IPS-NIHi7 (cell line): ENCODE results near the gene GALNT8.
"Not testable (repeated sequence)": the region's sequence is repeated elsewhere in the genome, so short reads cannot be mapped to it uniquely, and the experiment has no call there.

Source experiments
- DNase-seq: peaks from one replicate; pipeline ENCODE4 v3.0.0; 2012; ENCODE audit warnings: mixed read lengths; ENCODE audit errors: extremely low spot score

Gene GALNT8

DNA sequence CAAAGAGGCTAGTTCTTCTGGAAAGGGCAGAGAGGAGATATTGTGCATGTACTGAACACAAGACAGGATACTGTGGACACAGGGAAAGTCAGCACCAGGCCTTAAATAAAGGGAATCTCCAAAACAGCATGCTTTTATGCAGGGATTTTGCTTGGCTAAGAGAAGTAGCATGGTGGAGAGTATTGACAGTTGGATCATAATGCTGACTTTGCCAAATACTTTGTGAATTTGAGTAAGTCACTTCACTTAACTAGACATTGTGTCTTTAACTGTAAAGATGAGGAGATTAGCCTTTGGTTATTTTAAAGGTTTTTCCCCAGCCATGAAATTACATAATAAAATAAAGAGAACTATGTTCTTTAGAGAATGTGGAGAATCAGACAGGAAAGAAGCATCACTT, 24.5 kb downstream of the GALNT8 start:
- DNase-seq: no peak

DNA sequence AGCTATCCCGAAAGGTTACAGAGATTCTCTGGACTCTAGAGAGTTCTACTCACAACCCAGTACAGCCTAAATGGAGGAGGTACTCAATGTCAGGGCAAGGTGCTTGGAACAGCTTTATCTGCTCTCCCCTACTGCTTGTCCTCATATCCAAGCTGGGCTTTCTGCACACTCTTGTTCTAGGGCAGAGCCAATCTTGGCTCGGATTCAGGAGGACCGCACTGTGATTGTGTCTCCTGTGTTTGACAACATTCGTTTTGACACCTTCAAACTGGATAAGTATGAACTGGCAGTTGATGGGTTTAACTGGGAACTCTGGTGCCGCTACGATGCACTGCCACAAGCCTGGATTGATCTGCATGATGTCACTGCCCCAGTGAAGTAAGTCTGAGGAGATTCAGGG, 25.0 kb downstream of the GALNT8 start:
- DNase-seq: no peak

DNA sequence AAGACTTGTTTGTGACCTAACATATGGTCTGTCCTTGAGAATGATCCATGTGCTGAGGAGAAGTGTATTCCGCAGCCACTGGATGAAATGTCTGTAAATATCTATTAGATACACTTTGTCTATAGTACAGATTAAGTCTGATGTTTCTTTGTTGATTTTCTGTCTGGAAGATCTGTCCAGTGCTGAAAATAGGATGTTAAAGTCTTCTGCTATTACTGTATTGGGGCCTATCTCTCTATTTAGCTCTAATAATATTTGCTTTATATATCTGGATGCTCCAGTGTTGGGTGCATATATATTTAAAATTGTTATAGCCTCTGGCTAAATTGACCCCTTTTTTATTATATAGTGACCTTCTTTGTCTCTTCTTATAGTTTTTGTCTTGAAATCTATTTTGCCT, 31.5 kb downstream of the GALNT8 start:
- DNase-seq: not testable (repeated sequence)

DNA sequence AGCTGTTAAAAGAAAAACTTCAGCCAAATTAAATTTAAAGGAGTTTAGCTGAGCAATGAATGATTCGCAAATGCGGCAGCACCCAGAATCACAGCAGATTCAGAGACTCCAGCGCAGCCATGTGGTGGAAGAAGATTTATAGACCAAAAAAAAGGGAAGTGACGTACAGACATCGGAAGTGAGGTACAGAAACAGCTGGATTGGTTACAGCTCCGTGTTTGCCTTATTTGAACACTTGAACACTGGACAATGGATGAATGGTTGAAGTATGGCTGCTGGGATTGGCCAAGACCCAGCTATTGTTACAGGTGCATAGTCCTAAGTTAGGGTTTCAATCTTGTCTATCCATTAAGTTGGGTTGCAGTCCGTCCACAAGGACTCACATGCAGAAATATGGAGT, 42.6 kb downstream of the GALNT8 start:
- DNase-seq: no peak

DNA sequence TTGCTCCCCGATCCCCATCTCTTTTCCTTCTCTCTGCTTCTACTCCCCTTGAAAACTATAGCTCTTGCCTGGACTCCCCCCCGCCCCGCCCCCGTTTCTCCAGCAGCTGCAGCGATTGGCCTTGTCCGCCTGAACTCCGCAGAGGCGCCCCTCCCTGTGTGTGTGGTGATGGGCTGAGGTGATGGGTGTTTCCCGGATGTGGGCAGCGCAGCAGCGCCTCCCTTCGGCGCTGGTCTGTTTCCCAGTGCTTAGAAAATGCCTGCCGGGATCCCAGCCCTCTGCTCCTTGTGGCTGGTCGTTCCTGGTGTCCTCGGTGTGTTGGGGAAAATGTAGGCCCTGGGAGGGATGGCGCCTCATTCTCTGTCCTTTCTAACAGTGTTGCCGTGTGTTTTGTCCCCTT, 43.3 kb downstream of the GALNT8 start:
- DNase-seq: peak; percentile 99

DNA sequence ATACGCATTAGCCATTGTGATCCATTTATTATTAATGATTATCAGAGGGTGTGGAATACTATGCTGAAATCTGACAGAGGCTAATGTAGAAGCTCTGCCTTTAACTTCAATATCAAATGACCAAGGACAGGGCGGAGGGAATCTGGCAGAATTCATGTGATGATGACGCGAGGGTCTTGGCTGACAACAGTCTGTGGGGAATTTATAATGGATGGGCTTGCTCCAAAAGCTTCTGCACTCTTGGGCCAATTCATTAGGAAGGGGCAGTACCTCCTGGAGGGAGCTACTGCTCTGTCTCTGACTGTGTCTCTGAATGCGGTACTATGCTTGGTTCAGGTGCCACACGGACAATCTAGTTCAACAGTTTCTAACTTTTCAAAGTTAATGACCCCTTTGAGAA, 46.2 kb downstream of the GALNT8 start:
- no peak for DNase-seq

DNA sequence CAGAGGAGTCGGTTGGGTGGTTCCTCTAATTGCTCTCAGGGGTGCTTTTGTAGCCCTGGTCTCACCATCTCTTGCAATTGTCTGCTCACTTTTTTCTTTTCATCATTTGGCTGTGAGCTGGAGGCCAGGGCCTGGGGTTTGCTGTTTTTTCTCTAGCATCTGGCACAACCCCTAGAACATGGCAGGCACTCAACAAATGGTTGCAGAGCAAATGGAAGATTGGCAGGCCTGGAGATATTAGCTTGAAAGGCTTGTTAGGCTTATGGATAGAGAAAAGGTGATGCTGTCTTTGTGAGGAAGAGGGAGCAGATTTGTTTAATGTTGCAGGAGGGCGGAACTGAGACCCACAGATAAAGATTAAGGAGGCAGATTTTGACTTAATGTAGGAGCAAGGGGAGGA, 47.0 kb downstream of the GALNT8 start:
- DNase-seq: no peak

DNA sequence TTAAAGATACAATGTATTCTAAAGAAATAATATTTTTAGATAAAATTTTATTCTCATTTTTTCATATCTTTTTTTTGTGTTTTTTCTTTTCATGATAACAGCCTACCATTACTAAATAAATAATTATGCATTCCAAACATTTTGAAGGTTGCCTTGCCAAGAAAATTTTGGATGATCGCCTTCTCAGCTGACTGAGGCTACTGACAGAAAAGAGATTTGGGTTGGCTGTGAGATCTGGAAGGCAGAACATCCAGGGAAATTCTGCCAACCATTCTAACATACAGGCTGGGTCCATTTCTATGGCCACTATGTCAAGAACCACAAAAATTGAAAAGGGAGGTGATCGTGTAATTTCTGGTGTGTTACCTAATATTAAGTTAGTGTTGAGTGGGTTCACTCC, 48.1 kb downstream of the GALNT8 start:
- DNase-seq: no peak

DNA sequence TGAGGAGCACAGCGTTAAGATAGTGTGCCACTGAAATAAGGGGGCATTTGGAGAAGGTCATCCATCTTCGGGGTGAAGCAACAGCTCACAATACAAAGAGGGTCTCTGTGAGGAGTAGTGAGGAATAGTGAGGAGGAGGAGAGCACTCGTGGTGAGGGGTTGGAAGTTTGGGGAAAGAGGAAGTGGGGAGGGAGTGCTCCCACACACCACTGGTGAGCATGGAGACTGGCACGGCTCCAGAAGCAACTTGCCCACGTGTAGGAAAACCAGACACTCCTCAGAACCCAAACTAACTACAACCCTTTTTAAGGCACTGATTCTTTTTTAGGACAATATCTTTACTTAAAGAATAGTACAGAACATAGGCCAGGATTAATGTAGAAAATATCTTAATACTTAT, 48.9 kb downstream of the GALNT8 start:
- no peak for DNase-seq

DNA sequence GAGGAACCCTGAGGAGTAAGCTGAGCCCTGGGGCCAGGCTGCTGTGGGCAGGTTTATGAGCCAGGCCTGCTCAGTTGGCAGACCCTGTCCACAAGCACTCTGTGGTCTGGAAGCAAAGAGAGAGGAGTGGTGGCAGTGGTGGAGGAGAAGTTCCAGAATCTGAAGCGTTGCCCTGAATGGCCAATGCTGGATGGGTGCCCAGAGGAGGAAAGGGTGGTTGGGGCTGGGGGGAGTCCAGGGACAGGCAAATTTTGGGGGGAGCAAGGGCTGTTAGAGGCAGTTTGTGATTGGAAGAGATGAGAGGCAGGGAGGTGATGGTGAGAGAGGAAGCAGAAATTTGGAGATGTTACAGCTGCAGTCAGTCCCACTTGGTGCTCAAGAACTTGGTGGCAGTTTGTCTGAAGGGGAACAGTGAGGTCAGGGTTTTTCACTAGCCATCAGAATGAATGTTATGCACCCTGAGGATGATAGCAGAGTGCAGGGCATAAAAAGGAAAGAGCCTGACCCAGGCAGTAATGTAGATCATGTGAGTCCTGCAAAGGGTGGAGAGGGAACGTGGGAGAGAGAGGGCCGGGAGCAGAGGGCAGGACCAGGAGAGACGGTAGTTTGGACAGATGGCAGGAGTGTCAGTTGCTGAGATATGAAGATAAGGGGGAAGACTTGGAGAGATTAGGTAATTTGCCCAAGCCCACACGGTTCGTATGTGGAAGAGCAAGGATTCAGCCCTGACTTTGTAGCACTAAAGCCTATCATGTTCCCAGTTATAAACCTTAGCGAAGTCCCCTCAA, 51.2 kb downstream of the GALNT8 start:
- no peak for DNase-seq

DNA sequence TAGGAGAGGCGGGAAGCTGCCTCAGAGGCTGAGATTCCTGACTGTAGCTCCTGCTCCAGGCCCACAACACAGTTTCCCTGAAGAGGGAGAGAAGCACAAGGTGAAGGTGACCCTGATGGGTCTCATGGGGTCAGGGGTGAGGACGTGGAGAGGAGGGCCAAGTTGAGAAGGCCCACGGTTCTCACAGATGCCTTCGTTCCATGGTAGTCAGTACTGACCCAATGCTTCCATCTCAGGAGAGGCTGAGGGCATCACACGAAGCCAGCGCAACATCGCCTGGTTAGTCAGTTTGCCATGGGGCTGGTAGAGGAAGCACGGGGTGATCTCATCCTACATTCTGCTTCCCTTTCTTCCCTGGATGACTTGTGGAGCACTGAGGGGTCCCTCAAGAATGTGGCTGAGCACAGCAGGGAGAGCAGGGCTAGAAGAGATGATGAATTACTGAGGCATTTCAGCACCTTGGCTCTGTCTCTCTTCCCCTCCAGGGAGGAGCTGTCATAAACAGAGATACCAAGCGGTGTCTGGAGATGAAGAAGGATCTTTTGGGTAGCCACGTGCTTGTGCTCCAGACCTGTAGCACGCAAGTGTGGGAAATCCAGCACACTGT, 51.9 kb downstream of the GALNT8 start:
- DNase-seq: peak; percentile 24

DNA sequence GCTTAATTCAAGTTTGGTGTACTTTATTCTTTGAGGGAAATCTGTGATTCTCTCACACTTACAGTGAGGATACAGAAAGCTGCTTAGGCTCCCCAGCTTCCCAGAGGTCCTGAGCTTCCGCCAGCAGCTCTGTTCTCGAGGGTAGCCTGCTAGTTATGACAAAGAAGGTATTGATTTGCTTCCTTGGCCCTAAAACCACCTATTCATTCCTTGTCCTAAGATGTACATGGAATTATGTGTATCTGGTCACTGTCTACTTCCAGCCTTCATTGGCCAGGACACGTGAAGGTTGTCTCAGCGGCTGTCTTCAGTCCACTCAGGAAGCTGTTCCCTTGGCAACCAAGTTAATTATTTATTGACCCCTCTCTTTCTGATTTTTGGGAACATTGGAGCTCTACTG, 55.7 kb downstream of the GALNT8 start:
- no peak for DNase-seq

DNA sequence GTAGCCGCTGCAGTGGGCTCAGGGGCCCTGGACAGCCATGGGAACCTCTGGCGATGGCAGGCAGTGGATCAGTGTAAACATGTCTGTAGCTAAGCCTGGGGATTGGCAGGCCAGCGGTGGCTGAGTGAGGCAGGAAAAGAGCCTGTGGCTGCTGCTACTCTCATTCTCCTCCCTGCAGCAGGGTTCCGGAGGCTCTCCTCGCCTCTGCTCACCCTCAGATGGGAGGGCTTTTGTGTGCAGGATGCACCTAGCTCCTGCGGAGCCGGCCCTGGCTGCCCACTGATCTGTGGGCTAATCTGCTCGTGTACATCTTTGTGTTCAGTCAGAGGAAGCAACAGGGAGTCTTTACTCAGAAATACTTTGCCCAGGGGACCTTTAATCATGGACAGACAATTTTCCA, 59.5 kb downstream of the GALNT8 start:
- no peak for DNase-seq

DNA sequence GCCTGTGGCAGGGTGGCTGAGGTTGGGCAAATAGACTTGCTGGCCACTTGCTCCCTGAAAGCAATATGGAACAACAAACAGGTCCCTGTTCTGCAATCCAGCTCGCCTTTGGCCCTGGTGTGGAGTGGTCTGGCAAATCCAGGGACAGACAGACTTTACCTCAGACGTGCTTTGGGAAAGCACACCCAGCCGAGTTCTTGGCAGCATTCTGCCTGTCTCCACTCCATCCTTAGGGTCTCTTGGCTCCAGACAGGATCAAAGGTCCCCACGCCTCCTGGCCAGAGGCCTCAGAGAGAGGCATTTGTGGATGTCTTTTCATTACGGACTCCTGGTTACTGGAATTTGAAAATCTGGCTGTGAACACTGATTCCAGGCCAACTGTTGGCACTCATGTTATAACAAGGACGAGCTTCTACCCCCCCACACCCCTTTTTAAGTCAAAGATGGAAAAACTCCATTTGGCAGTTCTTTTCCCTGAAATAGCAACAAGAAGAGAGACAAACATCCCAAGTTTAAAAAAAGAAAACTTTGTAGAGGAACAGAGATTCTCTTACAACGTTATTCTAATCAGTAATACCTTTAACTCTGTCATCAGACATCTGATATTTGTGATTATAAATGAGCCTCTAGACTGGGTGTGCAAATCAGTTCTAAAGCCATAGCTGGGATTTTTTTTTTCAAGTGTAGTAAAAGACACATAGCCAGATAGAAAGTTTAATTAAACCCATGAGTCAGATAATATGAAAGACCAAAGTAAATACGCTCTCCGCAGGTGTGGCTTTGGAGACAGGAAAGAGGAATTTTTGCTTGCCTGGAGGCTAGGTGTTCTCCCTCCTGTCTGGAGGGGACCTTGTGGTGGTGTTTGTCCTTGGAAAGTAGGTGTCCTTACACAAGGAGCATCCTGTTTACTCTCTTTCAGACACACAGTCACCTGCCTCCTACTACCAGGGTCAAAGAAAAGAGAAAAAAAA, 60.7 kb downstream of the GALNT8 start:
- no peak for DNase-seq

DNA sequence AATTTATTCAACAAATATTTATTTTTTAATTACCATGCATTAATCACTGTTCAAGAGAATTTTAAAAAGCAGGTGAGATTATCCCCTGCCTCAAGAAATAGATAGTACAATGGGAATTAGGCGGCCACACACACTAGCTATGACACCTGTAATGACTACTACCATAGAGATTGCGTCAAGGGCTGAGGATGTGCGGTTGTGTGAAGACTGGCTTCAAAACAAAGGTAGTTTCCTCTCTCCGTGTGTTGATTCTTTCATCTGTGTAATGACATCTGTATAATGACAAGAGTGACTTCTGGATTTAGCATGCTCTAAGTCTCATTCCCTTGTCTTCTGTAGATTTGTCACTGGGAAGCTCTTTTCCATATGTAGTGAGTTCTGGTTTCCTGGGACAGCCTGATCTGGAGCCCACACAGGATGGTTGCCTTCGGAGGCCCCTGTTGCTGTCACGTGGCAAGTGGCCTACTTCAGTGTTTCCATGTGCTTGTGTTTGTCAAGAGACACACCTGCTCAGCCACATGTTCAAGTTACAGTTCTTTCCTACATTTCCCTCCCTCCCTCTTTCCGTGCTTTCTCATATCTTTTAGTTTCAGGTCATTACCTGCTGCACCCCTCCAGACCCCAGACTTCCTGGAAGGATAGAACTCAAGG, 64.3 kb downstream of the GALNT8 start:
- no peak for DNase-seq

DNA sequence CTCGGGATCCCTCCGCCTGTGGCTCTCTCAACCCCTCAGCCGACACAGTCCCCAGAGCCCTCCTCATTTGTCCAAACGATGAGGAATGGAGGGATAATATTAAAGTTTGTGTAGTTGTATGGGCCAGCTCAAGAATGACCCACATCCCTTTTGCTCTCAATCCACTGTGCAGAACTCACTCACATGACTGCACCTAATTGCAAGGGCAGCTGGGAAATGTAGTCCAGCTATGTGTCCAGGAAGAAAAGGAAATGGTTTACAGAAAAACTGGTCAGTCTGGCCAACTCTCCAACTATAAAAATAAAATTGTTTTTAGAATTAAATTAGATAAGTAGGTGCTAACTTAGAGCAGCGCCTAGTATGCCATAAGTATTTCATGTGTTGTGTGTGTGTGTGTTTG, 66.6 kb downstream of the GALNT8 start:
- no peak for DNase-seq

DNA sequence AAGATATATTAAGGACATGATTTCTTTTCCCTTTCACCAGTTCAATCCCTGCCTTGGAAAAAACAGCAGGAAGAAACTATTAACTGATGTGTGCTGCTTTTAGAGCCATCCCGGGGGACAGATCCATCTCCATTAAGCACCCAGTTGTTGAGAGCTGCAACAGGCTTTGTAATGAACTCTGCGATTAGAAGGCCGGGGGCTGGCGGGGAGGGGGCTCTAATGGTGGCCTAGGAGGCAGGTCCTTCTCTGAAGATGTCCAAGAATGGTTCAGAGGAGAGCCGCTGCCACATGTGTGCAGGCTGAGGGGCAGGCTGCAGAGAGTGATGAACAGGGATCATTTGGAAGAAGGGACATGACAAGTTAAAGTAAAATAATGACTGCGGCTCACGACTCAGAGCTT, 67.8 kb downstream of the GALNT8 start:
- DNase-seq: no peak

DNA sequence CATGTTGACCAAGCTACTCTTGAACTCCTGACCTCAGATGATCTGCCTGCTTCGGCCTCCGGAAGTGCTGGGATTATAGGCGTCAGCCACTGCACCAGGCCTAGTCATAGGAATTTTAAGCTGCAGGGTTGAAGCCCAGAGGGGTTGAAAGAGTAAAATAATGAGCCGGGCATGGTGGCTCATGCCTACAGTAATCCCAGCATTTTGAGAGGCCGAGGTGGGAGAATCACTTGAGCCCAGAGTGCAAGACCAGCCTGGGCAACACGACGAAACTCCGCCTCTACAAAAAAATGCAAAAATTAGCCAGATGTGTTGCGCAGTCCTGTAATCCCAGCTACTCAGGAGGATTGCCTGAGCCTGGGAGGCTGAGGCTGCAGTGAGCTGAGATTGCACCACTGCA, 69.6 kb downstream of the GALNT8 start:
- DNase-seq: no peak

DNA sequence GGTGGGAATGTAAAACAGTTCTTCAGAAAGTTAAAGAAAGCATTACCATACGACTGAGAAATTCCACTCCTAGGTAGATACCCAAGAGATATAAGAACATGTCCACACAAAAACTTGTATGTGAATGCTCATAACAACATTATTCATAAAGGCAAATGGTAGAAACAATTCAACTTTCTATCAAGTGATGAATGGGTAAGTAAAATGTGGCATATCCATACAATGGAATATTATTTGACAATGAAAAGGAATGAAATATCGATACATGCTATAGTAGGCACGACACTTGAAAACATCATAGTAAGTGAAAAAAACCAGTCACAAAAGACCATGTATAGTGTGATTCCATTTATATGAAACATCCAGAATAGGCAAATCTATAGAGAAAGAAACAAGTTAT, 71.3 kb downstream of the GALNT8 start:
- DNase-seq: no peak

DNA sequence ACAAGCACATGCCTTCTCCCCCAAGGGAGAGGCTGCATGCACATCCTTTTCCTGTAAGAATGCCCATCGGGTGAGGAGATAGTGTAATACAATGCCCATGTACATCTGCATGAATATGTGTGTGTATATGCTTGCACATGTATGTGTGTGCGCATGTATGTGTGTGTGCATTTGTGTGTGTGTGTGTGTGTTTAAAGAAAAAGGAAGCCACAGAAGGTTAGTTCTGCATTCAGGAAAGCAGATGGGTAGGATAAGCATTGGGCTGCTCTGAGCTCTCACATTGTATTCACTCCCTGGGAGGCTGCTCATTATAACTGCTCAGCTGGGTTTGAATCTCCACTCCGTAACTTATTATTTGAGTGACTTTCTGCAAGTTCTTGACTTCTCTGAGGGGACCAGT, 74.3 kb downstream of the GALNT8 start:
- no peak for DNase-seq

DNA sequence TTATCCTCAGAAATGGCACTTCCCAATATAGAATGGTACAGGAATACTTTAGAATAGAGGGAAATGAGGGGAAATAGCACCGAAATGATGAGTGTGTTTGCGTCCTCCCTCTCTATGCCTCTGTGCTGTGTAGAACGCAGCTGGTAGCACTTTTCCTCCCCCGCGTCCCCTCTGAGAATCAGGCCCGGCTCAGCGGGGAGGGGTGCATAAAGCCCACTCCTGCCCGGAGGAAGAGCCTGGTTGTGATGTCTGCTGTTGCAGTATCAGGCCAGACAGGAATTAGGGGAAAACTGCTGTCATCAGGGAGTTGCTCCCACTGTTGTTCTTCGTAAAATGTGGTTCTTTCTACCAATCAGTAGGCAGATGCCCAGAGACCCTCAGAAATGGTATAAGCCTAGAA, 76.0 kb downstream of the GALNT8 start:
- no peak for DNase-seq
